HEK293 (cell line): ENCODE data around the gene CTTN.

Experiments
- YY1 ChIP-seq: fragments of 450-650 bp; formaldehyde crosslinking; IDR thresholded peaks from 2 replicates; pipeline ENCODE4 v1.5.1; 2018; ENCODE audit warnings: missing biosample characterization, missing genetic modification characterization
- TF ChIP-seq, protein P1 (sequence below): sonication (generic); formaldehyde crosslinking; IDR thresholded peaks from 2 replicates; pipeline ENCODE4 v1.8.1; 2022; ENCODE audit warnings: mild to moderate bottlenecking, moderate library complexity, missing genetic modification reagents
- TF ChIP-seq, protein P2 (sequence below): fragments of 450-650 bp; formaldehyde crosslinking; IDR thresholded peaks from 2 replicates; pipeline ENCODE4 v1.5.1; 2016; ENCODE audit warnings: missing biosample characterization, missing genetic modification characterization

DNA sequence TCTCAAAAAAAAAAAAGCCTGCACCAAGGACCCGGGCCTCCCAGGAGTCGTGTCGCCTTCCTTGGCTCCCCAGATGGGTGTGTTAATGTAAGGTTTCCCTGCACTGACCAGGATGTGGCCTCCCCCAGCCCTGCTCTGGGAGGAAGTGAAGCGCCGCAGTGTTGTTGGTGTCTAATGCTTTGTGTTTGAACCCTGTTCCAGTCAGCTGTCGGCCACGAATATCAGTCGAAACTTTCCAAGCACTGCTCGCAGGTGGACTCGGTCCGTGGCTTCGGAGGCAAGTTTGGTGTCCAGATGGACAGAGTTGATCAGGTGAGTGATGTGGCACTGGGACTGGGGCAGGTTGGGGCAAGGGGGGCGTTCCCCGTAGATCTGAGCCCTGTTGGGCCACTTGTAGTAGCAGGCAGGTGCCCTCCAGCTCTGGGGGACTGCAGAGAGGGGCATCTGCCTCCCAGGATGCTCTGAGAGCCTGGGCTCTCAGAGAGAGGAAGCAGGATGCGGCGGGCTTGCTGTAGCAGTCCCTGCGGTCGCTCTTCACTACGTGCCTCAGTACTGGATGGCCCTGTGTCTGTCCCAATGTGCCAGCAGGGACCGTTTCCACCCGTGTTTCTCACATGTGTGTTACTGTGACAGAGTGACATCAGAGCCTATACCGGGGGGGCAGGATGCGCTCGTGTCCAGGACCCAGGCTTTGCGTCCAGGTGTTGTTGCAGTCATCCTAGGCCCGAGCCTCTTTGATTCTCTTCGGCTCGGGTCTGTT lies 16.2 kb downstream of the CTTN start:
- TF ChIP-seq, protein P1, sequence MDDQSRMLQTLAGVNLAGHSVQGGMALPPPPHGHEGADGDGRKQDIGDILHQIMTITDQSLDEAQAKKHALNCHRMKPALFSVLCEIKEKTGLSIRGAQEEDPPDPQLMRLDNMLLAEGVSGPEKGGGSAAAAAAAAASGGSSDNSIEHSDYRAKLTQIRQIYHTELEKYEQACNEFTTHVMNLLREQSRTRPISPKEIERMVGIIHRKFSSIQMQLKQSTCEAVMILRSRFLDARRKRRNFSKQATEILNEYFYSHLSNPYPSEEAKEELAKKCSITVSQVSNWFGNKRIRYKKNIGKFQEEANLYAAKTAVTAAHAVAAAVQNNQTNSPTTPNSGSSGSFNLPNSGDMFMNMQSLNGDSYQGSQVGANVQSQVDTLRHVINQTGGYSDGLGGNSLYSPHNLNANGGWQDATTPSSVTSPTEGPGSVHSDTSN (CRISPR knock-in tag) = no peak
- no peak for TF ChIP-seq YY1 (tag by site-specific recombination)
- TF ChIP-seq, protein P2, sequence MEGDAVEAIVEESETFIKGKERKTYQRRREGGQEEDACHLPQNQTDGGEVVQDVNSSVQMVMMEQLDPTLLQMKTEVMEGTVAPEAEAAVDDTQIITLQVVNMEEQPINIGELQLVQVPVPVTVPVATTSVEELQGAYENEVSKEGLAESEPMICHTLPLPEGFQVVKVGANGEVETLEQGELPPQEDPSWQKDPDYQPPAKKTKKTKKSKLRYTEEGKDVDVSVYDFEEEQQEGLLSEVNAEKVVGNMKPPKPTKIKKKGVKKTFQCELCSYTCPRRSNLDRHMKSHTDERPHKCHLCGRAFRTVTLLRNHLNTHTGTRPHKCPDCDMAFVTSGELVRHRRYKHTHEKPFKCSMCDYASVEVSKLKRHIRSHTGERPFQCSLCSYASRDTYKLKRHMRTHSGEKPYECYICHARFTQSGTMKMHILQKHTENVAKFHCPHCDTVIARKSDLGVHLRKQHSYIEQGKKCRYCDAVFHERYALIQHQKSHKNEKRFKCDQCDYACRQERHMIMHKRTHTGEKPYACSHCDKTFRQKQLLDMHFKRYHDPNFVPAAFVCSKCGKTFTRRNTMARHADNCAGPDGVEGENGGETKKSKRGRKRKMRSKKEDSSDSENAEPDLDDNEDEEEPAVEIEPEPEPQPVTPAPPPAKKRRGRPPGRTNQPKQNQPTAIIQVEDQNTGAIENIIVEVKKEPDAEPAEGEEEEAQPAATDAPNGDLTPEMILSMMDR = no peak
